Midbrain (tissue), 1 donor: ENCODE measurements around the gene AGPS.
"Not testable (repeated sequence)": the region's sequence is repeated elsewhere in the genome, so short reads cannot be mapped to it uniquely, and the experiment has no call there.

Source experiments
- DNase-seq: peaks from one replicate; lab custom pipeline; 2025; lab: John Stamatoyannopoulos, UW

The AGPS gene

DNA sequence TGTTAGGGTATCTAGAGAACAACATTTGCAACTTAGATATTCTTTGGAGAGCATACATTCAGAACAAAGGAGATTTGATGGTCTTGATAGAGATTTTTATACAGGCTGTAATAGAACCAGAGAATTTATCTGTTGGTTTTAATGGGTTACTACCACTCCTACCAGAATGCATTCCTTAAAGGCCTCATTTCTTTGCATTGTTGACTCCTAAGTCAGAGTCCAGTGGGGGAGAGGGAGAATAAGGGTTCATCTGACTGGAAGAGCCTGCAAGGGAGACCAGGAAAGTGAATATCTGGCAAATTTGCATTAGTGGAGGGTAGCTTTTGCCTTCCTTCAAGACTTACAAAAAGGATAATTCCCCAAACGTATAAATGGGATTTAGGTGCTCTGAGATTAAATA, 29.7 kb downstream of the AGPS start:
- no peak for DNase-seq

- not testable (repeated sequence) for DNase-seq
Observed at GRCh38 chr2:177424120-177424519, 31.5 kb downstream of the AGPS start.

DNA sequence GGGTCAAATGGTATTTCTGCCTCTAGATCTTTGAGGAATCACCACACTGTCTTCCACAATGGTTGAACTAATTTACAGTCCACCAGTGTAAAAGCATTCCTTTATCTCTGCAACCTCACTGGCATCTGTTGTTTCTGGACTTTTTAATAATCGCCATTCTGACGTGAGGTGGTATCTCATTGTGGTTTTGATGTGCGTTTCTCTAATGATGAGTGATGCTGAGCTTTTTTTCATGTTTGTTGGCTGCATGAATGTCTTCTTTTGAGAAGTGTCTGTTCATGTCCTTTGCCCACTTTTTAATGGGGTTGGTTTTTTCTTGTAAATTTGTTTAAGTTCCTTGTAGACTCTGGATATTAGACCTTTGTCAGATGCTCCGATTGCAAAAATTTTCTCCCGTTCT, 32.0 kb downstream of the AGPS start:
- not testable (repeated sequence) for DNase-seq

- no peak for DNase-seq
Observed at GRCh38 chr2:177427316-177427715, 34.7 kb downstream of the AGPS start.

DNA sequence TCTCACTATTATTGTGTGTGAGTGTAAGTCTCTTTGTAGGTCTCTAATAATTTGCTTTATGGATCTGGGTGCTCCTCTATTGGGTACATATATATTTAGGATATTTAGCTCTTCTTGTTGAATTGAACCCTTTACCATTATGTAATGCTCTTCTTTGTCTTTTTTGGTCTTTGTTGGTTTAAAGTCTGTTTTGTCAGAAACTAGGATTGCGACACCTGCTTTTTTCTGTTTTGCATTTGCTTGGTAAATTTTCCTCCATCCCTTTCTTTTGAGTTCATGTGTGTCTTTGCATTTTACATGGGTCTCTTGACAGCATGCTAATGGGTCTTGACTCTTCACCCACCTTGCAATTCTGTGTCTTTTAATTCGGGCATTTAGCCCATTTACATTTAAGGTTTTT, 35.4 kb downstream of the AGPS start:
- DNase-seq: not testable (repeated sequence)

- DNase-seq: no peak
Observed at GRCh38 chr2:177429688-177430325, 37.2 kb downstream of the AGPS start.

GRCh38 chr2:177430411-177430810, 37.8 kb downstream of the AGPS start:
- no peak for DNase-seq

GRCh38 chr2:177431111-177431725, 38.6 kb downstream of the AGPS start:
- not testable (repeated sequence) for DNase-seq

- DNase-seq: no peak
Observed at GRCh38 chr2:177432703-177433102, 40.1 kb downstream of the AGPS start.

- DNase-seq: no peak
Observed at GRCh38 chr2:177433402-177433801, 40.8 kb downstream of the AGPS start.

DNA sequence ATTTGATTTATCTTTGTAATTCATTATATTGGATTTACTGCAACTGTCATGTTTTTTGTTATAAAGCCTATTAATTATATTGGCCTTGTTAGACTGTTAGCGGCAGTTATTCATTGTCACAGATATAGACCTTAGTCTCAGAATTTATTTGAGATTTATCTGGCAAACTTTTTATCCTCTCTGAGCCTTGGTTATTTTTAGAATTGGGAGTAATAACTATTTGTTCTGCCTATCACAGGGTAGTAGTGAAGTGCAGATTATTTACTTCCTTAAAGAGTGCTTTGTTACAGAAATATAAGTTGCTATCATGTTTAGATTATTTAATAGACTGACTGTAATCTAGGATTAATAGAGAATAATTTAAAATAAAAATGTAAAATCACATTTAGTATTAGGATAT, 41.9 kb downstream of the AGPS start:
- DNase-seq: no peak

DNA sequence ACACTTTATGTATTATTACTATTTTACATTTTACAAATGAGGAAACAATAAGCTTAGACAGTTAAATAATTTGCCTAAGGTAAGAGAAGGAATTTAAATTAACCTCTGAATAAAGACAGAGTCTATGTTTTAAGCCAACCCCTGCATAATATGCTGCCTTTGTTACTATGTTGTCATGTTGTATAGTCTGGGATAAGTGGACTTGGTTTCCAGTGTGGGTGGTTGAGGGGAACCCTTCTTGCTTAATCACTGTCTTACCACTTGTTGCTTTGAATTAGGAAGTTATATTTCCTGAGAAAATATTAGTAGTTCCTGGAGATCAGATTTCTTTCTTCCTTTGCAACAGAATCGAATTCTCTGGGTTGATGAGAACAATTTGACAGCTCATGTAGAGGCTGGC, 52.6 kb downstream of the AGPS start:
- no peak for DNase-seq

DNA sequence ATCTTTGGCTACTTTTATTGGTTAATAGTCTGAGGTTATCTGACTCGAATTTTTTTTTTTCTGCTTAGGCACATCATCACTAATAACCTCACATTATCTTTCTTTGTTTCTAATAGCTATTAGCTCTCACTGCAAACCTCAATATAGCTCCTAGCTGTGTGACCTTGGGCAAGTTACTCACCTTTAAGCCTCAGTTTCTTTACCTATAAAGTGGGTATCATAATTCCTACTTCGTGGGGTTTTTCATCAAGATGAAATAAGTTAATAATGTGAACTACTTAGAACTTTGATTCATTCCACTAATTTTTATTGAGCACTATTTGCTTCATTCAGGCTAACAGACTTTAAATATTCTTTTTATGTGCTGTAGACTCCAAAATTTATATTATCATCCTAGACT, 55.5 kb downstream of the AGPS start:
- no peak for DNase-seq

DNA sequence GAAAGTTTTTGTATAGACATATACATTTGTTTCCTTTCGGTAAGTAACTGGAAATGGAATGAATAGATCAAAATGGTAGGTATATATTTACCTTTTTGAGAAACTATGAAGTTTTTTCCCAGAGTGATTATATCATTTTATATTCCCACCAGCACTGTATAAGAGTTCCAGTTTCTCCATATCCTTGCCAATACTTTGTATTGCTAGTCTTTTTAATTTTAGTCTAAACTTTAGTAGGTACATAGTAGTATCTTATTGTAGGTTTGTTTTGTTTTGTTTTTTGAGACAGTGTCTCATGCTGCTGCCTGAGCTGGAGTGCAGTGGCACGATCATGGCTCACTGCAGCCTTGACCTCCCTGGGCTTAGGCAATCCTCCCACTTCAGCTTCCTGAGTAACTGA, 56.6 kb downstream of the AGPS start:
- DNase-seq: no peak

GRCh38 chr2:177455187-177455586, 62.6 kb downstream of the AGPS start:
- no peak for DNase-seq

GRCh38 chr2:177459756-177460155, 67.2 kb downstream of the AGPS start:
- not testable (repeated sequence) for DNase-seq

DNA sequence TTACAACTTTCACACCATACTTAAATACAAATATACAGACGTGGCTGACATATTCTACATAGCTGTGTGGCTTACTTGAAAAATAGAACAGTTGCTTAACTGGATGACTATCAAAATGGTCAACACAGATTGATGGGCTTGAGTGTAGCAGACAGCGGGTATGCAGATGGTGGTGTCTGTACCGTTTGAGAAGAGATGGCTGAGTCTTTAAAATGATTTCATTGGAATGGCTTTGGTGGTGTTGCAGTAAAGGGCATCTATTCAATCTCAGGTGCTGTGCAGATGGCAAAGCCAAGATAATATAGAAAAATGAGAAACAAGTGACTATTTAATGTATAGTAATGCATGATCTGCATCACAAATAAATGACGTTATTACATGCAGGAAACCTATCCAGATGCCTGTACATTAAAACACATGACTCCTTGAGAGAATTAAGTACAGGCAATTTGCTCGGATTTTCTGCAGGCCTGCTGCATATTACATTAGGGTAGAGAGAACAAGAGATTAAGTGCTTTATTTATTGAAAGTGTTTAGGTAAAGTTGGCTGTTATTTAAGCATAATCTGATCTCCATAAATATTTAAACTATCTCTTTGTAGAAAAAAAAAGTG, 68.5 kb downstream of the AGPS start:
- no peak for DNase-seq

GRCh38 chr2:177464549-177464948, 72.0 kb downstream of the AGPS start:
- no peak for DNase-seq

DNA sequence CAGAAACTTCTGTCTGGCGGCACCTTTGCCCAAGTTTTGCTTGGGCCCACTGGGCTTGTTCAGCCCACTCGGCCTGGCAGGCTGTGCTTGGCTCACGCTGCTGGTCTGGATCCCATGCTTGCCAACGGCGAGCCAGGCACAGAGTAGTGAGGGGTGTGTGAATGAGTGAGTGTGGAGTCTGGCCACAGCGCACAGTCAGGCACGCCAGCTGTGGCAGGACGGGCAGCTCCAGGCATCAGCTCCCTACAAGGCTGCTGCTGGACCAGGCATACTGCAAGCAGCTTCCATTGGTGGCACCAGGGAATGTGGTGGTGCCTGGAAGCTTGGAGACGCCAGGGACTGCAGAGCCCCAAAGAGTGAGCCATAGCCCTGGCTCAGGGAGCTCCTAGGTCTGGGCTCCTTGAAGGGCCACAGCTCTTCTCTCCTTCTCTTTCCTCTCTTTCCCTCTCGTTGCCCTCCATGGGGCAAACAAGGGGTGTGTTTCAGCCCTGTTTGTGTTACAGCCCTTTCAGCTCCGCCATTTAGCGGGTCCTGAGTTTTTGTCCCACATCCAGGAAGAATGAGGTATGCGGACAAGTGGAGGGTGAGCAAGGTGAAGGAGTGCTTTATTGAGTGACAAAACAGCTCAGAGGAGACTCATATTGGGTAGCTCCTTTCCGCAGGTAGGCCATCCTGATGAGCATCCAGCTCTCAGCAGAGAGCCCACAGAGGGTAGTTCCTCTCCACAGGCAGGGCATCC, 73.0 kb downstream of the AGPS start:
- DNase-seq: no peak

DNA sequence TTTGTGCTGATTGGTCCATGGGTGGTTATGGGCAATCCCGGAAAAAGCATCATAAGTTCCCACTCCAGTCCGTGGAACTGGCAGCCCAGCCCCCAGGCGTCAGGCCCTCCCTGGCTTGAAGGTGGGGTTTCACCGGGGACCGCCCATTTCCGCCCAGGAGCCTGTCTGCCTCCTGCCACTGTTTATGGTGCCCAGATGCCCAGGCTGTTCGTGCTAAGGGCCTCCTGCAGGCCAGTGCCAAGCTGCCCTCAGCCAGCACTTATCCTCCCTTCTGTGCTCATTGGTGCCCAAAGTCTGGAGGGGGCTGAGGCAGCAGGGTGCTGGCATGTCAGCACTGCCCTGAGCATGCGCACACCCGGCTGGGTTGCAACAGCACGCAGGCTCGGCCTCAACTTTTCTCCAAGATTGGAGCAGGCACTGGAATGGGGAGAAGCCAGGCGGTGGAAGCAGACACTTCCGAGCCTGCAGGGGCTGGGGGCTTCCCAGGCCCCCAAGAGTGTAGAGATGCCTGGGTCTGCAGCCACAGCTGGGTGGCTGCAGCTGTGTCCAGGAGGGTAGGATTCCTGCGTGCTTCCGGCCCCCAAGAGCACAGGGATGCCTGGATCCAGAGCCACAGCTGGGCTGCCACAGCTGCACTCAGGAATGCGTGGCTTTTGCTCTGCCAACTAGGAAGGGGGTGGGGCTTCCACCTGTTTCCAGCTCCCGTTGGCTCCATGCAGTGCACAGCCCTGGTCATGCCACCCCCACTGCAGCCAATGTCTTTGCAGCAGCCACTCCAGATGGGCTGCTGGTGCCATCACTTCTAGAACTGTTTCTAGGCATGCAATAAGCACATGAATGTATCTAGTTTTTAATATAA, 74.0 kb downstream of the AGPS start:
- DNase-seq: no peak

- no peak for DNase-seq
Observed at GRCh38 chr2:177467646-177468045, 75.1 kb downstream of the AGPS start.

DNA sequence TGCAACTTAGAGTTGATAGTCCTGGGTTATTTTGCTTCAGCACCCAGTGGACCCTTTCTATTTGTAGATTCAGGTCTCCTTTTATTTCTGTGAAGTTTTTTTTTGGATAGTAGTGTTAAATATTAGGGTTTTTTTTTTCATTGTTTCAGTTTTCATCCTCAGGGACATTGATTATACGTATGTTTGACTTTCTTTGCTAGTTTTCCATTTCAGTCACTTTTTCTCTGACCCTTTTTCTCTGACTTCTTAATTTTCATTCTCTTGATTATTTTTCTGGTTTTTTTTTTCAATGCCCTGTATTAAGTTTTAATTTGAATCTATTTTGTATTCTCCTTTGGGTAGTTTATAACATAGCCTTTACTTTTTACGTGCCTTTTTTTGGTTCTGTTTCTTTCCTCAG, 79.4 kb downstream of the AGPS start:
- DNase-seq: no peak
